ENCODE measurements around the gene SLC25A22.

SLC25A22 gene

DNA sequence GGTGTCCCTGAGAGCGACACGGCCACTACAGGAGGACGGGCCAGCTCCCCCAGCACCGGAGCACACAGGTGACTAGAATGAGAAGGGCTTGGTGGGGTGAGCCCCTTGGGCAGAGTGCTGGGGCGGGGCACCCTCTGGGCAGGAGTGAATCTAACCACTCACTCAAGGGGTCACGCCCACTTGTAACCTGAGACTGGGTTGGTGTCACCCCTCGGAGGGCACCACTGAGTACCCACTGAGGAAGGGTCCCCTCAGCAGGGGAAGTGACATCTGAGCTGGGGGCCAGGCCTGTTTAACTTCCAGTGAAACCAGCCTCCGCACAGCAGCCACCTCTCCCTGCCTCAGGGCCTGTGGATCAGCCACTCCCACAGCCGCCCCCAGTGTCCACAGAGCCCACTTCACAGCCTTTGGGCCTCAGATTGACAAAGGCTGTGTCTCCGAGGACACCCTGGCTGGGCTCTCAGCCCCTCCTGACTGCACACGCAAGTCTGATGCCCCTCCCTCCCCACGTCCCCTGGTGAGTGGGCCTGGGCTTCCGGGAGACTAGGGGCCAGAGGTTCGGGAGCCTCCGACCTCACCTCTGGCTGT is 26.4 kb downstream of the SLC25A22 start:
- no peak for ATAC-seq

DNA sequence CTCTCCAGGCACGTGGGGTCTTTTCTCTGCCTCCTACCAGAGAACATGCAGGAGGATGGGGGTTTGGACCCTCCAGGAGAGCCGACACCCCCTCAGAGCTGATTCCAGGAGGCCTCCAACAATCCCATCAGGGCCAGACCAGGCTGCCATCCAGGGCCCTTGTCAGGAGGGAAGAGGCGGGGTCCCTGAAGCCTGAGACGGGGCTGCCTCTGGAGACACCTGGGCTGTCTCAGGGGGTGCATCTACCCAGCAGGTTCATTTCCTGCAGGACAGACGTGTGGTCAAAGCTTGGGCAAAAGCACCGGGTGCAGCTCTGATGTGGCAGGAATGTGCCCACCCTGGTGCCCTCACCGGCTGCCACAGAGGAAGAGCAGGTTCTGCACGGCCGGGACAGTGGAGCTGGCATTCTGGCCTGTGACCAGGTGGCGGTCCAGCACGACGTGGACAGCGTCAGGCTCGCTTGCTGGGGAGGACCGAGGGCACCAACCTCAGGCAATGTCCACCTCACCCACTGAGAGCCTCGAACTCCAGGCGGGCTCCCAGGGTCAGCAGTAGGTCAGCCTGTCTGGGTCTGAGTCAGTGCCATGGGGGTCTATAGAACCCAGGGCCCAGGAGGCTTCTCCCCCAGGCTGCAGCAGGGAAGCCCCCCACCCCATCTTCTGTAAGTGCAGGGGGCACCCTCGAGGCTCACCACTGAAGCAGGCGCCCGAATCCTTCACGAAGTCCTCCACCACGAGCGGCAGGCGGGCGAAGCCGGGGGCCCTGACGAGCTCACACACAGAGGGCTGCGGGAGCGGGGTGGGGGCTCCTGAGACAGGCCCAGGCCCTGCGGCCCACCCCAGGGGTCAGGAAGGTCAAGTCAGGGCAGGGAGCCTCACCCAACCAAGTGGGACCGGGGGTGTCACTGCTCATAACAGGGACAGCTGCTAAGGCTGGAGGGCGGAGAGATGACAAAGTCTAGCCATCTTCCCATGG is 27.2 kb downstream of the SLC25A22 start:
- ATAC-seq, result no peak

GRCh38 chr11:769887-770641 is 28.0 kb downstream of the SLC25A22 start:
- no peak for ATAC-seq

- ATAC-seq, result no peak
Measured at GRCh38 chr11:767238-767637, 30.8 kb downstream of the SLC25A22 start.

DNA sequence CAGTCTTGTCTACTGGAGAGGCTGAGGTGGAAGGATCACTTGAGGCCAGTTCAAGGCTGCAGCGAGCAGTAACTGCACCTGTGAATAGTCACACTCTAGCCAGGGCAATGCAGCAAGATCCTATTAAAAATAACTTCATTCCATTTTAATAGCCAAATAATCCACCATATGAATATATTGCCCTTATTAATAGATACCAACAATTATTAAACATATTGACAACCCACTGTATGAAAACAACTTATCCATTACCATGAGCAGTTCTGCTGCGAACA is 31.2 kb downstream of the SLC25A22 start:
- ATAC-seq, result no peak

DNA sequence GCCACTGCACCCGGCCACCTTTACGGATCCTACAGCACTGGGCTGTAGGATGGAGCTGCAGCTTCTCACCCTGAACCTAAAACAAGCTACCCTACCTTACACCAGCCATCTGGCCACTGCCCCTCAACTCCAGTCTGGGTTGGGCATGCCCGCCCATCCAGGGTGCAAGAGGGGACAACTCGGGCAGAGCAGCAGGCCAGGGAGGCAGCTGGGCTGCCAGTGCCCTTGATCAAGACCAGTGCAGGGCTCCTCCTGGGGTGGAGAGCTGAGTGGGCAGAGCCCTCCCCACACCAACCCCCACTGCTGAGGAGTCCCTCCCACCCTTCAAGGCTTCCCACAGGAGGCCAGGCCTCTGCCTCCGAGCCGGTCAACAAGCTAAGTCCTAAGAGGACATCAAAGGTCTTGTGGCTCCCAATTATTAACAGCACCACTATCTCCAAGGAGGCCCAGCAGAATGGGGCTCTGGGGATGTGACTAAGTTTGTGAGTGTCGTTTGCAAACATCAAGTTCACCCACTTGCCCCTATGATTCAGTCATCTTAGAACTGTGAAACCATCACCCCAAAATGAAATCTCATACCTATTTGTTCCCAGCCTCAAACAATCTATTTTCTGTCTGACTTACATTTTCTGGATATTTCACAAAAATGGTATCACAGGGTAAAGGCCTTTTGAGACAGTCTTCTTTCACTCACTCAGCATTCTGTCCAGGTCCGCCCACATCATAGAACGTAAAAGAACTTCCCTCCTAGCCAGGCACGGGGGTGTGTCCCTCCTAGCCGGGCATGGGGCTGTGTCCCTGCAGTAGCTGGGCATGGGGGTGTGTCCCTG is 31.8 kb downstream of the SLC25A22 start:
- ATAC-seq, result peak in 1 of 2 donors; percentile 44

GRCh38 chr11:765802-766091 is 32.3 kb downstream of the SLC25A22 start:
- no peak for ATAC-seq

DNA sequence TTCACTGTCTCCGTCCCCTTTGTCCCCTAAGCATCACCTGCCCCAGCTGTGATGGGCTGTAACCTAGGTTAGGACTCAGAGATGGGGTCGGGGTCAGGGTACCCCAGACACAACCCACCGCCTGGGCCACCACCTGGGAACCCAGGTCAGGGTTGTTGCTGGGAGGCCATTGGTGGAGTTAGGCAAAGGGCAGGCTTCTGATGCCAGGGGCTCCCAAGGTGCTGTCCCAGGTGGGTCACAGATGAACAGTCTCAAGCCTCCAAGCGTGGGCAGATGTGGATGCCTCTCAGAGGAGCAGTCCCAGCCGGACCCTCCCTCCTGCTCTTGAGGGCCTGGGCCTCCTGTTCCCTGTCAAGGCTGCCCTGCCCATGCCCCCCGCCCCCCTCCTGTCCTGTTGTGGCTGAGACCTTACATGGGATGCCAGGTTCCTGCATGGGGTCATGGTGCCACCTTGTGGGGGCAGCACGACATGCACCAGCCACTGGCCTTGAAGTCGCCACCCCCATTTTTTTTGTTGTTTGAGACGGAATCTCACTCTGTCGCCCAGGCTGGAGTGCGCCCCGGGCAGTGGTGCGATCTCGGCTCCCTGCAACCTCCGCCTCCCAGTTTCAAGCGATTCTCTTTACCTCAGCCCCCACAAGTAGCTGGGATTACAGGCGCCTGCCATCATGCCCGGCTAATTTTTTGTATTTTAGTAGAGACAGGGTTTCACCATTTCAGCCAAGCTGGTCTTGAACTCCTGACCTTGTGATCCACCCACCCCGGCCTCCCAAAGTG is 32.9 kb downstream of the SLC25A22 start:
- peak; percentile 48 to 49 for ATAC-seq

GRCh38 chr11:764322-765024 is 33.6 kb downstream of the SLC25A22 start:
- no peak for ATAC-seq

DNA sequence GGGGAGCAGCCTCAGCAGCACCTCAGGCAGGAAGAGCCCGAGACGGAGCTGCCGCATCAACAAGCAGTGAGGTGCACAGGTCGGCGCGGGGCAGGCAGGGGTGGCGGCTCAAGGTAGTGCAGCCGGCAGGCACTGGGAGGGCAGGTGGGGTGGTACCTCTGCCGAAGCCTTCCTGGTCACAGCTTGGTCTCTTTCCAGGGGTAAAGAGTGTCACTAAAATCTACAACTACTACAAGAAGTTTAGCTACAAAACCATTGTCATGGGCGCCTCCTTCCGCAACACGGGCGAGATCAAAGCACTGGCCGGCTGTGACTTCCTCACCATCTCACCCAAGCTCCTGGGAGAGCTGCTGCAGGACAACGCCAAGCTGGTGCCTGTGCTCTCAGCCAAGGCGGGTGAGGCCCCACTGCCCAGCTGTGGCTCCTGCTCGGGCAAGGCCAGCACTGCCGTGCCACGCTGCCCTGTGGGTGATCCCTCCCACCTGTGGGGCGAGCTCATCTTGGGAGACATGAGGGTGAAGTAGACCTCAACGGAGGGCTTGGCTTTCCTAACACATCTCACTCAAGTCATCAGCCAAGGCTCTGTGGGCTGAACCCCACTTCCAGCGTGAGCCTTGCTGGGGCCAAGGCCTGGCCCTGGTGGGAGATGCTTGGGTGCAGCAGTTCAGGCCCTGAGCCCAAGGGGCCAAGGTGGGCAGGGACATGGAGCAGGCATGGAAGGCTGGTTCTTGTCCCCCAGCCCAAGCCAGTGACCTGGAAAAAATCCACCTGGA is 34.3 kb downstream of the SLC25A22 start:
- no peak for ATAC-seq

DNA sequence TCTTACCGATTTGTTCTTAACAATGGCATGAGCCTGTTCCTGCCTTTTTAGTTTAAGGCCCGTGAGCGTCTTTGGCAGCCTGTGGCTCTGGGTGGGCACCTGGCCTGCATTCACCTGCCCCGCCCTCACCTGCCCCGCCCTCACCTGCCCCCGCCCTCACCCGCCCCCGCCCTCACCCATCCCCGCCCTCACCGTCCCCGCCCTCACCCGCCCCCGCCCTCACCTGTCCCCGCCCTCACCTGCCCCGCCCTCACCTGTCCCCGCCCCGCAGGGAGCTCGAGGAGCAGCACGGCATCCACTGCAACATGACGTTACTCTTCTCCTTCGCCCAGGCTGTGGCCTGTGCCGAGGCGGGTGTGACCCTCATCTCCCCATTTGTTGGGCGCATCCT is 35.0 kb downstream of the SLC25A22 start:
- ATAC-seq, result no peak

- ATAC-seq, result no peak
Measured at GRCh38 chr11:762421-763072, 35.5 kb downstream of the SLC25A22 start.

DNA sequence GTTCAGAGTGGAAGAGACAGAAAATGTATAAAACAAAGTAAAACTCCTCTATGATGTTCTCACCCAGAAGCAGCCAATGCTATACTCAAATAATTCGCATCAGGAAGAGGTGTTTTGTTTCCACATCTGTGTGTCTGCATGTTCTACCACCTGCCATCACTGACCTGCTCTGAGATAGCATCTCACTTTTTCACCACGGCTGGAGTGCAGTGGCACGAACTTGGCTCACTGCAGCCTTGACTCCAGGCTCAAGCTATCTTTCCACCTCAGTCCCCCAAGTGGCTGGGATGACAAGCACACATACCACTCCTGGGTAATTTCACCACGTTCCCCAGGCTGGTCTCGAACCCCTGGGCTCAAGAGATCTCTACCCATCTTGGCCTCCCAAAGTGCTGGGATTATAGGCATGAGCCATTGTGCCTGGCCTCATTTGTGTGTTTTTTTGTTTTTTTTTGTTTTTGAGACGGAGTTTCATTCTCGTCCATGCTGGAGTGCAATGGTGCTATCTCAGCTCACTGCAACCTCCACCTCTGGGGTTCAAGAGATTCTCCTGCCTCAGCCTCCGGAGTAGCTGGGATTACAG is 36.5 kb downstream of the SLC25A22 start:
- no peak for ATAC-seq

GRCh38 chr11:760236-760635 is 37.8 kb downstream of the SLC25A22 start:
- ATAC-seq, result no peak

DNA sequence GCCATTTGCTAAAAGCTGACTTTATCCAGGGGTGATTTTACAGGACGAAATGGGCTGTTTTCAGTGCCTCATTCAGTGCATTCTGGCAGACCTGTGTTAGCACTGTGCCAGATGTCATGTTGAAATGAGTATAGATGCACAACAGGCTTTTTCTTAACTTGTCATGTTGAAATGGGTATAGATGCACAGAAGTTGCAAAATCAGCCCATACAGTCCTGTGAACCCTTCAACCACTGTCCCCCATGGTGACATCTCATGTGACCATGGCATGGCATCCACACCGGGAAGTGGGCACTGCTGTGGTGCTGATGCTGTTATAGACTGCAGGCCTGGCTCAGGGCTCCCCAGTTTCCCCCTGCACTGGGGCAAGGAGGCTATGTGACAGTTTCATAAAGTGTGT is 48.4 kb downstream of the SLC25A22 start:
- ATAC-seq, result no peak

DNA sequence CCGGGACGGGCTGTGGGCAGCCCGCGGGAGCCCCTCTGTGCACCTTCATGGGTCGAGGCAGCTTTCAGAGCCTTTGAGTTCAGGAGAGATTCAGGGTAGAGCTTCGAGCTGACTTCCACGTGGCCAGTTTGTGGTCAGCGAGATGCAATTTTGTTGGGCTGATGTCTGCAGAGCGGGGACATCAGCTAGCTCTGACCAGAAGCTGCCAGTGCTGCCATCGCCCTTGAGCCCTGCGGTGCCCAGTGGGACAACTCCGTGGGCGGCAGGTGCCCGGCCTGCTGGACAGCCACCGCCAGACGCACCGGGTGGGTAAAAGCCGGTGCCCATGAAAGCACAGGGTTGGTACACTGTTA is 50.1 kb downstream of the SLC25A22 start:
- no peak for ATAC-seq

DNA sequence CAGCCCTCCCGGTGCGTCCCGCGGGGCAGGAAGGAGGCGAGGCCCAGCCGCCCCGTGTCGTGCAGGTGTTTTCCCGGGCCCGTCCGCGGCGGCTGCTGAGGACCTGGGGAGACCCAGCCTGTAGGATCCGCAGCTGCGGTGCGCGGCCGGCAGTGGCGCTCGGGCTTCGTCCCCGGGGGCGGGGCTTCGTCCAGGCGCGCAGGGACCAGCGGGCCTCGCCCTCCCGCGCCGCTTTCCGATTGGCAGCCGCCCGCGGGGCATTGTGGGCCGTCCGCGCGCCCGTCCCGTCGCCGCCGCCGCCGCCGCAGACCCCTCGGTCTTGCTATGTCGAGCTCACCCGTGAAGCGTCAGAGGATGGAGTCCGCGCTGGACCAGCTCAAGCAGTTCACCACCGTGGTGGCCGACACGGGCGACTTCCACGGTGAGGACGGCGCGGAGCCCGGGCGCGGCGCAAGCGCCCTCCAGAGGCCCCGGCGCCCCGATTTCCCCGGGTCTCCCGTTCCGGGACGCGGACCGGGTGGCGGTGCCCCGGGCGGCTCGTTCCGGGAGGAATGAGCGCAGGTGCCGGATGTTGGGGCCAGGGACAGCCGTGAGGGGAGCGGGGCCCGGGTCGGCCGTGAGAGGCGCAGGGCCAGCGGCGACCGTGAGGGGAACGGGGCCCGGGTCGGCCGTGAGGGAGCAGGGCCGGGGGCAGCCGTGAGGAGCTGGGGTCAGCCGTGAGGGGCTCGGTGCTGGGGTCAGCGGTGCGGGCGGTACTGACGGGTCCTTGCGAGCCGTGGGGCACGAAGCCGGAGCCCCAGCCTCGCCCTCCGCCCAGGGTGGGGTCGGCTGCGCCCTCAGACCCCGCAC is 50.7 kb downstream of the SLC25A22 start, which contains the start of gene TALDO1:
TALDO1 (plus strand) TSS at position 307 of the 849 bp plus-strand sequence; CDS start at position 325, 18 bp downstream.
- peak; percentile 92 for ATAC-seq

DNA sequence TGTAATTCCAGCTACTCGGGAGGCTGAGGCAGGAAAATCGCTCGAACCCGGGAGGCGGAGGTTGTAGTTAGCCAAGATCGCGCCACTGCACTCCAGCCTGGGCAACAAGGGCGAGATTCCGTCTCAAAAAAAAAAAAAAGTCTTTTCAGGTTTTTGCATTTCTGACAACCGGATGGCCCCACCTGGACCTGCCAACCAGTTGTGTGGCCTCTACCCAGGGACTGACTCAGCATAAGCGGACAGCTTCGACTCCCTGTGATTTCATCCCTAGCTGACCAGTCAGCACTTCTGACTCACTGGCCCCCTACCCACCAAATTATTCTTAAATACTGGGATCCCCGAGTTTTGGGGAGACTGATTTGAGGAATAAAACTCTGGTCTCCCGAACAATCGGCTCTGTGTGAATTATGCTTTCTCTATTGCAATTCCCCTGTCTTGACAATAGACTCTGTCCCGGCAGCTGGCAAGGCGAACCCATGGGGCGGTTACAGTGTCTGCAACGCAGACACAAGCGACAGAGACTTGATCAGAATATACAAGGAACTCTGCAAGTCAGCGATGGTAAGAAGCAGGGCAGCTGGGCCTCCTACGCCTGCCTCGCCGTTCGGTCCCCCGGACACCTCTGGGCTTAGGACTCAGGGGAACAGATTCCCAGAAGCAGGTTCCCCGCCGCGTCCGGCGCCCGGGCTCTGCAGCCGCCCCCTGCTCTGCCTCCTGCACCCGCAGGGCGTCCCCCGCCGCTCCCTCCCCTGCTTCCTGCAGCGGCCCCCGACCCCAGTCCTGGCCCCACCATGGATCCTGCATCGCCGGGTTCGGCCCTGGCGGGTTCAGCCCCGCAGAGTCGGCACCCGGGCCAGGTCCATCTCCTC is 51.6 kb downstream of the SLC25A22 start:
- ATAC-seq, result peak; percentile 21 to 30
